NCI-H1105 (cell line): ENCODE measurements around the gene PUM1.
"Not testable (repeated sequence)": the region's sequence is repeated elsewhere in the genome, so short reads cannot be mapped to it uniquely, and the experiment has no call there.

Source experiments
- DNase-seq: peaks from one replicate; lab custom pipeline; 2025; lab: John Stamatoyannopoulos, UW

Gene PUM1

GRCh38 chr1:31062867-31063380 is 2.6 kb downstream of the PUM1 start:
- DNase-seq, result no peak

- DNase-seq, result peak; percentile 52
These were observed 3.2 kb downstream of the PUM1 start for GRCh38 chr1:31062162-31062866.

GRCh38 chr1:31058012-31058411 is 7.5 kb downstream of the PUM1 start:
- no peak for DNase-seq

- no peak for DNase-seq
These were observed 9.6 kb downstream of the PUM1 start for GRCh38 chr1:31055953-31056352.

GRCh38 chr1:31055501-31055900 is 10.0 kb downstream of the PUM1 start:
- no peak for DNase-seq

GRCh38 chr1:31054958-31055481 is 10.5 kb downstream of the PUM1 start:
- no peak for DNase-seq

GRCh38 chr1:31054349-31054748 is 11.2 kb downstream of the PUM1 start:
- no peak for DNase-seq

- DNase-seq, result not testable (repeated sequence)
These were observed 12.9 kb downstream of the PUM1 start for GRCh38 chr1:31052613-31053012.

GRCh38 chr1:31051611-31052010 is 13.9 kb downstream of the PUM1 start:
- DNase-seq, result no peak

GRCh38 chr1:31047507-31047906 is 18.0 kb downstream of the PUM1 start:
- not testable (repeated sequence) for DNase-seq

- peak; percentile 91 for DNase-seq
These were observed 21.9 kb downstream of the PUM1 start for GRCh38 chr1:31043631-31044030.

GRCh38 chr1:31042656-31043055 is 22.9 kb downstream of the PUM1 start:
- DNase-seq, result no peak

- no peak for DNase-seq
These were observed 24.0 kb downstream of the PUM1 start for GRCh38 chr1:31041529-31041928.

GRCh38 chr1:31040038-31040437 is 25.5 kb downstream of the PUM1 start:
- no peak for DNase-seq

GRCh38 chr1:31038935-31039334 is 26.6 kb downstream of the PUM1 start:
- not testable (repeated sequence) for DNase-seq

- no peak for DNase-seq
These were observed 27.2 kb downstream of the PUM1 start for GRCh38 chr1:31038360-31038759.

GRCh38 chr1:31036749-31037500 is 28.6 kb downstream of the PUM1 start:
- no peak for DNase-seq

GRCh38 chr1:31033598-31033997 is 31.9 kb downstream of the PUM1 start:
- DNase-seq, result no peak

GRCh38 chr1:31032266-31032665 is 33.3 kb downstream of the PUM1 start:
- no peak for DNase-seq

- DNase-seq, result no peak
These were observed 34.0 kb downstream of the PUM1 start for GRCh38 chr1:31031330-31032143.

GRCh38 chr1:31029026-31029425 is 36.5 kb downstream of the PUM1 start:
- no peak for DNase-seq
